Stimulated activated CD4-positive, alpha-beta T cell treated with anti-CD3 and anti-CD28 coated beads, Interleukin-15, amount 100 ng/mL, for 48 hours (primary cell): ENCODE data around the gene NGB.
"Not testable (repeated sequence)": the region's sequence is repeated elsewhere in the genome, so short reads cannot be mapped to it uniquely, and the experiment has no call there.

Source experiments
- DNase-seq, 2 donors: peaks; one replicate each; pipeline ENCODE4 v3.0.0-alpha.2; 2020; ENCODE audit warnings: low read depth in 2 of 2

The NGB gene

GRCh38 chr14:77296155-77296554, 25.1 kb upstream of the NGB start:
- no peak for DNase-seq

GRCh38 chr14:77290705-77291104, 19.7 kb upstream of the NGB start:
- no peak for DNase-seq

- DNase-seq, result no peak
Measured at GRCh38 chr14:77286576-77286975, 15.6 kb upstream of the NGB start.

- no peak for DNase-seq
Measured at GRCh38 chr14:77284466-77284865, 13.5 kb upstream of the NGB start.

- DNase-seq, result no peak
Measured at GRCh38 chr14:77284066-77284465, 13.1 kb upstream of the NGB start.

- no peak for DNase-seq
Measured at GRCh38 chr14:77281852-77282410, 10.9 kb upstream of the NGB start.

GRCh38 chr14:77280921-77281320, 9.9 kb upstream of the NGB start:
- DNase-seq, result not testable (repeated sequence)

GRCh38 chr14:77279719-77280118, 8.7 kb upstream of the NGB start:
- DNase-seq, result no peak

- no peak for DNase-seq
Measured at GRCh38 chr14:77278461-77279230, 7.6 kb upstream of the NGB start.

GRCh38 chr14:77276959-77277358, 6.0 kb upstream of the NGB start:
- no peak for DNase-seq

GRCh38 chr14:77276295-77276935, 5.4 kb upstream of the NGB start:
- no peak for DNase-seq

- no peak for DNase-seq
Measured at GRCh38 chr14:77275601-77276017, 4.6 kb upstream of the NGB start.

- DNase-seq, result no peak
Measured at GRCh38 chr14:77275041-77275580, 4.1 kb upstream of the NGB start.

- DNase-seq, result no peak
Measured at GRCh38 chr14:77273796-77274195, 2.8 kb upstream of the NGB start.

GRCh38 chr14:77272261-77272660, 1.3 kb upstream of the NGB start:
- DNase-seq, result no peak

- no peak for DNase-seq
Measured at GRCh38 chr14:77270361-77271112, 469 bp downstream of the NGB start.

- no peak for DNase-seq
Measured at GRCh38 chr14:77268989-77269600, 1.9 kb downstream of the NGB start.

- no peak for DNase-seq
Measured at GRCh38 chr14:77267937-77268699, 2.9 kb downstream of the NGB start.

GRCh38 chr14:77266336-77266735, 4.7 kb downstream of the NGB start:
- no peak for DNase-seq

- no peak for DNase-seq
Measured at GRCh38 chr14:77265561-77266335, 5.3 kb downstream of the NGB start.
